NB4 (cell line): Measurements from ENCODE around the gene SLC39A13.

Experiments
- CTCF ChIP-seq: IDR thresholded peaks from one replicate; pipeline ENCODE4 v1.5.1; 2012; ENCODE audit warnings: low read depth, low read length
- POLR2A ChIP-seq: IDR thresholded peaks from 2 replicates; pipeline ENCODE4 v1.6.1; 2011; ENCODE audit warnings: mild to moderate bottlenecking; ENCODE audit not compliant: insufficient read length; ENCODE audit errors: extremely low read depth
- TF ChIP-seq, protein P1 (sequence below): IDR thresholded peaks from 2 replicates; pipeline ENCODE4 v1.6.1; 2011; ENCODE audit warnings: low read depth, low read length

DNA sequence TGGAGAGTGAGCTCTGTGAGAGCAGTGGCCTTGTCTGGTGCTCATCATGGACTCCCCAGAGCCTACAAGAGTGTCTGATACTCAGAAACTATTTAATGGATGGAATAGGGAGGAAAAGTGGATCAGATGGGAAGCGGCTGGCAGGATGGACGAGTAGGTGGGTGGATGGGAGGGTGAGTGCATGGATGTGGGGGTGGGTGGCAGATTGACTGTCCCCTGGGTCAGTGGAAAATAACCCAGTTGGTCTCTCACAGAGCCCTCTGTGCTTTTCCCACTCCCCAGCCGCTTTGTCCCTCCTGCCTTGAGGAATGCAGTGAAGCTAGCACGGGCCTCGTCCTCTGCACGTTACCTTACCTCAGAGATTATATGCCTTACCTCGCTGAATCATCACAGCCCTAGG is 36.0 kb upstream of the SLC39A13 start:
- TF ChIP-seq CTCF = no peak
- no peak for TF ChIP-seq POLR2A
- TF ChIP-seq, protein P1, sequence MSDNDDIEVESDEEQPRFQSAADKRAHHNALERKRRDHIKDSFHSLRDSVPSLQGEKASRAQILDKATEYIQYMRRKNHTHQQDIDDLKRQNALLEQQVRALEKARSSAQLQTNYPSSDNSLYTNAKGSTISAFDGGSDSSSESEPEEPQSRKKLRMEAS = no peak
